Epithelial cell of prostate (primary cell): ENCODE measurements around the gene HAUS3.
"Not testable (repeated sequence)": the region's sequence is repeated elsewhere in the genome, so short reads cannot be mapped to it uniquely, and the experiment has no call there.

Experiments
- DNase-seq: peaks from one replicate; pipeline ENCODE4 v3.0.0-alpha.2; 2011; ENCODE audit warnings: low read depth, low spot score
- H3K27ac ChIP-seq: fragments of 450-650 bp; 2 replicates; pipeline ENCODE4 v1.5.1; 2017; ENCODE audit warnings: mild to moderate bottlenecking

The HAUS3 gene

DNA sequence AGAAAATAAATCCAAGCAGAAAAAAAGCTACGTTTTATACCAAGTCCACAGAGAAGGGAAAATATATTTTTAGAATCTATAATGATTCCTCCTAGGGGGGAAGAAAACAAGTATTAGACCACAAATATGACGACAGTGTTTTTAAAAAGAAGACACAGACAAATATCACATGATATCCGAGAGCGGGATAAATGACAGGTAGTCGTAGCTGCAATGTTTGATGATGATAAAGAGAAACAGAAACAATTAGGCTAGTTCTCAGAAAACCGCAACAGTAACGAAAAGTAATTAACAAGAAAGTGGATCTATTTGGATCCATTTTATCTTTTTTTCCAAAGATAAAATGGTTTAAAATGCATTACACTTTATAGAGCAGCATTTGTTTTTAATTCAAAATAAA lies 918 bp downstream of the HAUS3 start:
- no peak for DNase-seq
- peak overlapping the region; percentile 51 for H3K27ac ChIP-seq

DNA sequence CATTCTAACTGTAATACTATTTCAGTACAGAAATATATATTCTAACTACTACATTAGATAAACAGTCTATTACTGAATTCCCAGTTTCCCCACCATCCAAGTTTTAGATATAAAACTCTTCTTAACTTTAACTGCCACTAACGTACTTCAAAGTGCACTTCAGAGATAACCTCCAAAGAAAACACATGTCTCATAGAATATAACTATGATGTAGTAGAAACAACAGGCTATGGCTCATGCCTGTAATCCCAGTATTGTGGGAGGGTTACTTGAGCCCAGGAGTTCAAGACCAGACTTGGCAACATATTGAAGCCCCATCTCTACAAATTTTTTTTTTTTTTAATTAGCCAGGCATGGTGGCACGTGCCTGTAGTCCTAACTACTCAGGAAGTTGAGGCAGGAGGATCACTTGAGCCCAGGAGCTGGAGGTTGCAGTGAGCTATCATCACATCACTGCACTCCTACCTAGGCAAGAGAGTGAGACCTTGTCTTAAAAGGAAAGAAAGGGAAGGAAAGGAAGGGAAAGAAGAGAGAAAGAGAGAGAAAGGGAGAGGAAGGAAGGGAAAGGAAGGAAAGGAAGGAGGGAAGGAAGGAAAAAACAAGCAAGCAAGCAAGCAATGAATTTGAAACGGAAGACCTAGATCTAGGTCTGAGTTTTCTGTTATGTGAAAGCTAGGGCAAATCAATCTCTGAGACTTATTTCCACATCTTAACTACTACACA lies 4.8 kb downstream of the HAUS3 start:
- no peak overlapping the region for H3K27ac ChIP-seq
- DNase-seq: no peak

DNA sequence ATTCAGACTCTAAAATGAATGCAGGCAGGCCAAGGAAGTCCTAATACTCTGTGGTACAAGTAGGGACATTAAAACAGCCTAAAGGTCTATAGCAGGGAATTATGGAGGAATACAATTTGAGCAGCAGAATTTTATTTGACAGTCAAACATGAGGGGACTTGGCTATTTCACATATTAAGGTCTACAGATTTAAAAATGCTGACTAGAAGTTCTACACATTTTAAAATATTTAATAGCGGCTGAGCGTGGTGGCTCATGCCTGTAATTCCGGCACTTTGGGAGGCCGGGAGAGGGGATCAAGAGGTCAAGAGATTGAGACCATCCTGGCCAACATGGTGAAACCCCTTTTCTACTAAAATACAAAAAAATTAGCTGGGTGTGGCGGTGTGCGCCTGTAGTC lies 10.8 kb downstream of the HAUS3 start:
- H3K27ac ChIP-seq: no peak overlapping the region
- no peak for DNase-seq

DNA sequence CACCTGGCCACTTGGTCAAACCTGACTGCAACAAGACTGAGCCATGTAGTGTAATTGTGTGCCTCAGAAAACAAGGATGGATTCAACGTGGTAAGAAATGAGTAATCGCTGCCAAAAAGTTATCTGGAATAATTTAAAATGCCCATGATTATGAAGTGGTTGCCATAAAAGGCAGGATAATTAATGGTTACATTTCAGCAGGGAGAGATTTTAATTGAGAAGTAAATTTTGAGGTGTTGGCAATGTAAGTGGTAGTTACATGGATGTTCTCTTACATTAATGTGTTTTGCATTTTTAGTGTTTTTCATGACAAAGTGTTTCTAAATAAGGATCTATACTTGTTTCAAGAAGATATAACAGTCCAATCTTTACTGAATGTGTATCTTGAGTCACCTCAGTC lies 15.7 kb downstream of the HAUS3 start:
- no peak overlapping the region for H3K27ac ChIP-seq
- DNase-seq: no peak

DNA sequence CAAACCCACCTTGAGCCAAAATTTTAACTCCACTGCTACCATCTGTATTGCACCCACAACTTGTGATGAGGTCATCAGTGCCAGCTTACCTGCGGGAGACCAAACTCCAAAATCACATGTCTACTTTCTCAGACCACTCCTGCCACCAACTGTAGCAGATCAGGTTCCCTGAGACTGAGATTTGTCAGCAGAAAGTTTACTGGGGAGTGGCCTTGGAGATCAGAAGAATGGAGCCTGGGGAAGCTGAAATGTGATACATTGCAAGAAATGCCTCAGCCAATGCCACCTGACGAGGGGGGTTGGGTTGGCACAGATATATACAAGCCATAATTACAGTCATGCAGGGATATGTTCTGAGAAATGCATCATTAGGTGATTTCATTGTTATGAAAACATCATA lies 19.1 kb downstream of the HAUS3 start:
- no peak for DNase-seq
- no peak overlapping the region for H3K27ac ChIP-seq

DNA sequence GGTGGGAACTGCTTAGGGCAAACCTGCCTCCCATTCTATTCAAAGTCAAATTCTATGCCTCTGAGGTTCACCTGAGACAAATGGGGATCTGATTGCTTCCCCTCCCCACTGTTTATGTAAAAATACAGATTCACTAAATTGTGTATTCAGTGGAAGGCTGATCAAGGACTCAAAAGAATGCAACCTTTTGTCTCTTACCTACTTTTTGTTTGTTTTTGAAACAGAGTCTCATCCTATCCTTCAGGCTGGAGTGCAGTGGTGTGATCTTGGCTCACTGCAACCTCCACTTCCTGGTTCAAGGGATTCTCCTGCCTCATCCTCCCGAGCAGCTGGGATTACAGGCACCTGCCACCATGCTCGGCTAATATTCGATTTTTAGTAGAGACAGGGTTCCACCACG lies 20.5 kb downstream of the HAUS3 start:
- DNase-seq: not testable (repeated sequence)

DNA sequence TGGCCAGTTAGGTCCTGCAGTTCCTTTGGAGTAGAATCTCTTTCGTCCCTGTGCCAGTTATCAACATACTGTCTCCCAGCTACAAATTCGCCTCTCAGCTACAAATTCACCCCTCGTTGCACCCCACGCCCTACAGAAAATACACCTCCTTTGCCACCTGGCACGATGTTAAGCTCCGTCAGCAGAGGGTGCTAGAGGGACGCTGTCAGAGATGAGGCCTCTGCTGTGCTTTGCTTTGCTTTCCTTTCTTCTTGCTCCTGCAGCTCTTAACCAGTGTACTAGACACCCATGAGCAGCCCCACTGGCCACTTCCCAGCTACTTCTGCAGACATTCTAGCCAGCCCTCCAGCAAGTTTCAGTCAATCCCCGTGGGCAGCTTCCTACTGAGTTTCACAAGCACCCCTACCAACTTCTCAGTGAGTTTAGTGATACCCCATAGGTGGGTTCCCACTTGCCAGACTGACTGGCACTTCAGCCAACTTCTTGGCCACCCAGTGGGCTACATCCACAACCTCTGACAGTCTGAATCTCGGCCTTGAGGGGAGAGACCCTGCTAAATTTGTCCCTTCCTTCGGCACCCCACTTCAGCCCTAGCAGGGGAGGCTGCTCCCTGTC lies 21.8 kb downstream of the HAUS3 start:
- H3K27ac ChIP-seq: no peak overlapping the region
- DNase-seq: no peak

More for the DNA sequence above, 20.5 kb downstream of the HAUS3 start:
- not testable (repeated sequence) for H3K27ac ChIP-seq

DNA sequence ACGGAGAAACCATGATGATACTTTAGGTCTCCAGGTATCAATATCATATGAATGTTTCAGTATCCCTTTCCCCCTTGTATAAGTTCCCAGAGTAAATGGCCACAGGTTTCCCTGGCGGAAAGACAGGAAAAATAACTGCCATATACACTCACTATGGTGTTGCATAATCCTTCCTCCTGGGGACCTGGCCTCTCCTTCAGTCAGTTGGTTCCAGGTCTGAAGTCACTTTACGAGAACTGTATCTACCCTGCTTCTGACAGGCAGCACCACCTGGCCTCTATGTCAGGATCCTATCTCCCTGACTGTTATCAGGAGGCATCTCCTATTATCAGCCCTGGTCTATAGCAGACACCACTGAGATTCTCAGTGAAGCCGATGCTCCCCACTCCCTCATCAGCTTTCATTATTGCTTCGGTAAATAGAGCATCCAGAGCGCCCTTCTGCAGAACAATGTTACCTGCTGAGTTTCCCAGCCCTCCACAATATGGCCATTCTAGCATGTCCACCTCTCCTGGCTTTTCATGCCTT lies 22.6 kb downstream of the HAUS3 start:
- H3K27ac ChIP-seq: no peak overlapping the region
- DNase-seq: no peak

DNA sequence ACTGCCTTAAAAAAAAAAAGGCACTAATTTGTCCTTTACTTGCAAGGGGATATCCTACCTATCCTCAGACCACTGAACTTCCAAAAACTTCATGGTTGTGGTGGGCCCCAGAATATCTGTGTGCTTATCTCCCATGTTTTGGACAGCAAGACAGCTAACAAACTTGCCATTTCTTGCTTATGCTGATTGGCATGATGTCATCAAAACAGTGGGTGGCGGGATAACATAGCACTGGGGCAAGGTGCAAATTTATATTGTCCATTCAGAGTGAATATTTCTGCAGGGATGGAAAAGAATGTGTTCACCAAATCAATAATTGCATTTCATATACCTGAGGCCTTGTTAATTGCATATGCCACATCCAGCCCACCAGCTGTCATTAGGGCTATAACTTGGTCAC lies 23.5 kb downstream of the HAUS3 start:
- DNase-seq: no peak
- H3K27ac ChIP-seq: no peak overlapping the region

DNA sequence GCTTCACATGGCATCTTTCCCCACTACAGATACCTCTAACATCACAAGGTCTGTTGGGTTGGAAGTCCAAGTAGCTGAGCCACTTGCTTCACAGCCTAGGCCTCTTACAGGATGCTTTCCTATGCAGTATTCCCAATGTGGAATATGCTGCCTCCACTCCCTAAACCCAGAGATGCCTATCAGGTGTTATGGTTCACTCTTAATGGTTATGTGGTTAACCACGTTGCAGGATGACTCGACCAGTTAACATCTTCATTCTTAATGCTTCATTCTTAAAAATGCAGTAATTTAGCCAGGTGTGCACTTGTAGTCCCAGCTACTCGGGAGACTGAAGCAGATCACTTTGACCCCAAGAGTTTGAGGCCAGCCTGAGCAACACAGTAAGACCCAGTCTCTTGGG lies 24.2 kb downstream of the HAUS3 start:
- peak; percentile 37 for DNase-seq
- no peak overlapping the region for H3K27ac ChIP-seq

DNA sequence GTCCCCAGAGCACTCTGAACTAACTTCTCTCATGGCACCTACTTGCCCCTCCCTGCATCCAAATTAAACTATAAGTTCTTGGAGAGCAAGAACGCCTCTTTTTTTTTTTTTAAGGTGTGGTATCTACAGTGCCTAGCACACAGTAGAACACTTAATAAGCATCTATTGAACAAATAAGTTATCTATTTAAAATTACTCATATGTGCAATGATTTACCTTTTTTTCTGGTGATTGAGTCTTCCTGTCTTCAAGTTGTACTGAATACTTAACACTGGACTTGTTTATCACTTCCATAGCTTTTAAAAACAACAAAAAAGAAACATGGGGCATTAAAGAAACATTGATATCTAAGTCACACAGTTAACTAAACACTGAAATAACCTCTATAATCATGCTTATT lies 29.1 kb downstream of the HAUS3 start:
- DNase-seq: no peak
- no peak overlapping the region for H3K27ac ChIP-seq

DNA sequence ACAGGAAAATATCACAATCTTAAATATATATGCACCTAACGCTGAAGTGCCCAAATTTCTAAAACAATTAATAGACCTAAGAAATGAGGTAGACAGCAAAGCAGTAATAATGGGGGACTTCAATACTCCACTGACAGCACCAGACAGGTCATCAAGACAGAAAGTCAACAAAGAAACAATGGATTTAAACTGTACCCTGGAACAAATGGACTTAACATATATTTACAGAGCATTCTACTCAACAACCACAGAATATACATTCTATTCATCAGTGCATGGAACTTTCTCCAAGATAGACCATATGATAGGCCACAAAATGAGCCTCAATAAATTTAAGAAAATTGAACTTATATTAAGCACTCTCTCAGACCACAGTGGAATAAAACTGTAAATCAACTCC lies 39.1 kb downstream of the HAUS3 start:
- DNase-seq, H3K27ac ChIP-seq: not testable (repeated sequence)

DNA sequence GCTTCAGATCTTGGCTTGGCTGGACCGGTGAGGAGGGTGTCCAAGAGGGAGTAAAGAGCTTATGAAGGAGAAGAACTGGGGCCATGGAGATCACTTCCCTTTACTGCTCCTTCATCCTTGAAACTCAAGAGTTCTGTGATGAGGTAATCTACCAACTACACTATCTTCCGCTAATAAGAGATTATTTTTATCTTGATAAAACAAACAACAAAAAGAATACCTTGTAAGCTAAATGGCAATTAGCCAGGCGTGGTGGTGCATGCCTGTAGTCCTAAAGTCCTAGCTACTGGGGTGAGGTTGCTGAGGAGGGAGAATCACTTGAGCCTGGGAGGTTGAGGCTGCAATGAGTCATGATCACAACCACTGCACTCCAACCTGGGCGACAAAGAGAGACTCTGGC lies 47.4 kb downstream of the HAUS3 start:
- no peak for DNase-seq
- H3K27ac ChIP-seq: no peak overlapping the region

DNA sequence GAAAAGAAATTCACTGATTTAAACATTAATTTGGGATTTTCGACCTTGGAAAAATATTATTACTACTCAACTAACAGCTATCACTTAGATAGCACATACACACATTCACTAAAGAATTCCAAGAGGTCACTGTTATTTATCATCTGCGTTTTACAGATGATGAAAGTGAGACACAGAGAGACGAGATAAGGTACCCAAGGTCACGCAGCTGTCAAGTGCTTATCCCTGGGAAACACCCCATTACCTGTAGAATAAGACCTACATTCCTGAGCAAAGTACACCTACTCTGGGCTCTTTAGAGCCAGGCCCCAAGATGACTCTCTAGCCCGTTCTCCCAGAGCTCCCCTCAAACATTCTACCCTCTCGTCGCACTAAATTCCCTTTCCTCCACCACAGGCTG lies 48.6 kb downstream of the HAUS3 start:
- no peak overlapping the region for H3K27ac ChIP-seq
- DNase-seq: no peak

DNA sequence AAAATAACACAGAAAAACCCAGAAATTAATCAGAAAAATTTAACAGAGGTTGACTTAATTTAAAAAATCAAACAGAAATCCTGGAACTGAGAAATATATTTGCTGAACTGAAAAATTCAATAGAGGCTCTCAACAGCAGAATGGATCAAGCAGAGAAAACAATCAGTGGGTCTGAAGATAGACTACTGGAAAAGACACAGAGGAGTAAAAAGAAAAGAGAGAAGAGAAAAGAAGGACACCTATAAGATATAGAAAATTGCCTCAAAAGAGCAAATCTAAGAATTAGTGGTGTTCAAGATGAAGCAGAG lies 55.1 kb downstream of the HAUS3 start:
- no peak overlapping the region for H3K27ac ChIP-seq

DNA sequence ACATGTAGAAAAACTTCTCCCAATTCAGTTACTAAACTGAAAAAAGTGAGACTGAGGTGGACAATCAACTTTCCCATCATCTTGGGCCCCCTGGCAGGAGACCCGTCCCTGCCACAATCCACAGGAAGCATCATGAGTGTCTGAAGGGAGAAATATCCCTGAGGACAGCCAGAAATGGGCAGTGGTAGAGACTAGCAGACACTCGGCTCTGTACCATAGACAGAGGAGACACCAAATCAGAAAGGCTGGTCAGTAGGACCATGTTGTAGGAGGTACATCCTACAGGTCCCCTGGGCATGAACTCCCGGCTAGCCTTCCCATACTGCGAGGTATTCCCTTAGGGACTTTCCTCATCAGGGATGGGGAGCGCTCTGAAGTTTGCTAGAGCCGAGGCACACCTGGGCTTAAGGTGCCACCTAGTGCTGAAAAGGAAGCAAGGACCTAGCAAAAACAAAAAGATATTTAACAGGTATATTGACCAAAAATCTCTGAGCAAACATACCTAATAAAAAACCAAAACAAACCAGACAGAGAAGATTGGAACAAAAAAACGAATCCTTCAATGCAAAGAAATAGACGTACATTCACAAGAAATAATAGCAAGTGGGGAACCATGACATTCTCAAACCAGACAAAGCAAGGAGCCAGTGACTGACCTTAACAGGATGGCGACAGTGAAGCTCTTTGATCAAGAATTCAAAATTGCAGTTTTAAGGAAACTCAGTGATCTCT lies 55.6 kb downstream of the HAUS3 start:
- no peak for DNase-seq
- H3K27ac ChIP-seq: no peak overlapping the region

More for the DNA sequence above, 55.1 kb downstream of the HAUS3 start:
- no peak for DNase-seq

DNA sequence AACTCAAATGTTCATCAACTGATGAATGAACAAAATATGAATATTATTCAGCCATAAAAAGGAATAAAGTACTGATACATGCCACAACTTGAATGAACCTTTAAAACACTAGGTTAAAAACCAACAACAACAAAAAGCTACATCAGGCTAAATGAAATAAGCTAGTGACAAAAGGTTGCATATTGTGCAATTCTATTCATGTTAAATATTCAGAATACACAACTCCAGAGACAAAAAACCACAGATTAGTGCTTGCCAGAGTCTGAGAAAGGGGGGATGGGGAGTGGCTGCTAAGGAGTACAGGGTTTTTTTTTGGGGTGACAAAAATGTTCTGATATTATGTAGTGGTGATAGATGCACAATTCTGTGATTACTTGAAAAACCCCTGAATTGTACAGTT lies 58.5 kb downstream of the HAUS3 start:
- no peak overlapping the region for H3K27ac ChIP-seq
- DNase-seq: no peak

DNA sequence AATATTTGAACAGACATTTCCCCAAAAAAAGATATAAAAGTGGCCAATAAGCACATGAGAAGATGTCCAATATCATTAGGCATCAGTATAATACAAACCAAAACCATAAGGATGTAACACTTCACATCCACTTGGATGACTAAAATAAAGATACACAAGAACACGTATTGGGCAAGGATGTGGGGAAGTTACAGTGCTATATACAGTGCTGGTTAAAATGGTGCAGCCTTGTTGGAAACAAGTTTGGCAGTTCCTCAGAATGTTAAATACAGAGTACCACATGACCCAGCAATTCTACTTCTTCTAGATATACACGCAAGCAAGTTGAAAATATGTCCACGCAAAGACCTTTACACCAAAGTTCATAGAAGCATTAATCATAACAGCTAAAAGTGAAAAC lies 58.9 kb downstream of the HAUS3 start:
- no peak overlapping the region for H3K27ac ChIP-seq
- DNase-seq: no peak

DNA sequence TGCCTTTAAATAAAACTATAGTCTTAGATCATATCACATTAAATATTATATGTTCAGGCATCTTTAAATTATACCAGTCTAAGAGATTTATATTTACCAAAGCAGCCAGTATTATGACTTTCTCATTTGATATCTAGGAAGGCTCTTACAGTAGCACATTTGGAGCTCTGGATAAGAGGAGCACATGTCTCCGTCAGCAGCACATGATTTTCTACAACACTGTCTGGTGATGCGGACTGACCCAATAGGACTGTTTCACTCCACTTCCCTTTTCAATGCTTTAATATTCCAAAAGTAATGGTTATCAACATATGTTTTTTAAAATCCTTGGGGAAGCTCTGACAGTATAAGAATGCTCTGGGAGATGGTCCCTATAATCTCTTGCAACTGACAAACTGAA lies 61.5 kb downstream of the HAUS3 start:
- no peak for DNase-seq

DNA sequence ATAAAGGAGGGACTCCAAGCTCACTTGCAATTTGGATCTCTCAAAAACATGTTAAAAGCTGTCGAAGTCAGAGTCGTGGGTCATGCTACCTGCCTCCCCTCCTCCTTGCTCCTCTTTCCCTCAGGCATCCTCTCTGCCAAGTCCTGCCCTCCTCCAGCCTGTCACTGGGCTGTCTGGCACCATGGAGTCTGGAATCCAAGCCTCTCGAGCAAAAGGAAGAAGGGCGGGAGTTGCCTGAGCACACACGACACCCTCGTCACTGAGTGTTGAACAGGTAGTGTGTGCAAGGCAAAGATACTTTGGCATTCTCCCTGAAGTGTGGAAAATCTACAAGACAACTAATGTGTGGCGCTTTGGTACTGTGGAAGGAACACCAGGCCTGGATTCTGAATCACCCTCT lies 62.2 kb downstream of the HAUS3 start:
- H3K27ac ChIP-seq: no peak overlapping the region
- DNase-seq: no peak

More for the DNA sequence above, 61.5 kb downstream of the HAUS3 start:
- H3K27ac ChIP-seq: no peak overlapping the region

DNA sequence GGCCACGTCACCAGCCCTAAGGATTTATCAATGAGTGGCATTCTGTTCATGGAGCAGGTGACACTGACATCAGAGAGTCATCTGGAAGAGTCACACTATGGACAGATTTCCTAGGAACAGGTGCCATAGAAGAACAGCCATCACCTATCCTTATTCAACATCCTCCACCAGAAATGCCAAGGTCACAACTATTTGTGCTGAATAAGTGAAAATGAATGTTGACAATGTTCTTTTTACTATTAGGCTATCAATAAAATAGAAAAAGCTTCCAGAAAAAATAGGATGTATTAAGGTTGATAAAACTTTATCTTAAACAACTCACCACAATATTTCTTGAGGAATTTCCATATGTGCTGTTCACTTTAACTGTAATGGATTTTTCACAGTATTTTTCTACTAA lies 62.9 kb downstream of the HAUS3 start:
- DNase-seq: no peak
- no peak overlapping the region for H3K27ac ChIP-seq
